C4-2B (cell line): ENCODE measurements around the gene MAMDC2.

Experiments
- CTCF ChIP-seq: fragments of 450-650 bp; conservative IDR thresholded peaks from 2 replicates; pipeline ENCODE4 v1.5.1; 2017; ENCODE audit warnings: mild to moderate bottlenecking
- ZFX ChIP-seq: fragments of 450-650 bp; IDR thresholded peaks from 2 replicates; pipeline ENCODE4 v1.6.1; 2017

- TF ChIP-seq CTCF (no peak), ZFX (no peak)
Observed at GRCh38 chr9:70030156-70030555, 13.5 kb upstream of the MAMDC2 start.
